HL-60/S4 (cell line): ENCODE data around the gene PLCG2.
"Not testable (repeated sequence)": the region's sequence is repeated elsewhere in the genome, so short reads cannot be mapped to it uniquely, and the experiment has no call there.

Source experiments
- in situ Hi-C: fragments of 300-500 bp; cut with MboI; formaldehyde crosslinking; loops from 2 replicates; pipeline ENCODE4 v1.14.3; 2022; ENCODE audit warnings: low sequenced_read_pairs

PLCG2 gene

DNA sequence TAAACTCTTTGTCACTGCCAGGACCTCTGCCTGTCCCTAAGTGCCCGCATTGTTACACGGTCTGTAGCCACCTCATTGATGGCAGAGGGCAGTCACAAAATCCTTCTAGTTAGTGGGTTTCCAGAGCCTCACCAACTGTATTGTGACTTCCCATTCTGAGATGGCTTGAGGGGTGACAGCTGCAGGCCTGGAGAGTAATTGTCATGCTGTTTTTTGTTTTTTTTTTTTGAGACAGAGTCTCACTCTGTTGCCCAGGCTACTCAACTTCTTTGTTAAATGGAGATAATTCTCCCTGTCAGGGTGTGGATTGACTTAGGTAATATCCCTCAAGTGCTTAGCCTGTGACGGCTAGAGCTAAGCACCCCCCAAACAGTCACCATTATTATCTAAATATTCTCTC lies 154.3 kb downstream of the PLCG2 start:
- in situ Hi-C loops = no loop called here

DNA sequence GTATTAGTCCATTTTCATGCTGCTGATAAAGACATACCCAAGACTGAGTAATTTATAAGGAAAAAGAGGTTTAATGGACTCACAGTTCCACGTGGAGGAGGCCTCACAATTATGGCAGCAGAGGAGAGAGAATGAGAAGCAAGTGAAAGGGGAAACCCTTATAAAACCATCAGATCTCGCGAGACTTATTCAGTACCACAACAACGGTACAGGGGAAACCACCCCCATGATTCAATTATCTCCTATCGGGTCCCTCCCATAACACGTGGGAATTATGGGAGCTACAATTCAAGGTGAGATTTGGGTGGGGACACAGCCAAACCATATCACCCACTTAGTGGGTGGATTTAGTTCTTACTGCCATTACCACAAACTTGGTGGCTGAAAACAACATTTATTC lies 155.6 kb downstream of the PLCG2 start:
- in situ Hi-C loops = not testable (repeated sequence)

DNA sequence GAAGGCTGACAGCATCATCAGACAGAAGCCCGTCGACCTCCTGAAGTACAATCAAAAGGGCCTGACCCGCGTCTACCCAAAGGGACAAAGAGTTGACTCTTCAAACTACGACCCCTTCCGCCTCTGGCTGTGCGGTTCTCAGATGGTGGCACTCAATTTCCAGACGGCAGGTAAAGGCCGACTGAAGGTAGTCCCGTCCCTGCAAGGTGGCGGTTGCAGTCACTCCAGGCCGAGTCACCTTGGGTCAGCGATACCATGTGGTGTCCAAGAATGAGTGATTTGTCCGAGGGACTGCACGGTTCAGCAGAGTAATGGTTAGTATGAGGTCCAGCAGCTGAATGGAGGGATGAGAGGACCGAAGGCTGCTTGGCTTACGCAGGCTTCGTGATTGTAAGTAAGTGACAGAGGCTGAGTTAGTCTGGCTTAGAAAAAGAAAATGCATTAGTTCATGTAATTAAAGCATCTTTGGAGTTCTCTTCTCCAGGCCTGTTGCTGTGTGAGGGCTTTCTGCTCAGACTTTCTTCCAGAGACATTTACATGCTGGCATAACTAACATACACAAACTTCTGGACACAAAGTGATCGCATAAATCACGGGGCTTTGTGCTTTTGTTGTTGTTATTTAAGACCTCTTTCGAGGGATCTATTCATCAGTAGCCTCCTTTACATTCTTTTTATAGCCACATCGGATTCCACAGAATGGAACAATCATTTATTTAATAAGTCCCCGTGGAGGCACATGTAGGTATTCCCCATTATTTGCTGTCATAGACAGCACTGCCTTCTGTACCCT lies 157.3 kb downstream of the PLCG2 start:
- in situ Hi-C loops = no loop called here

DNA sequence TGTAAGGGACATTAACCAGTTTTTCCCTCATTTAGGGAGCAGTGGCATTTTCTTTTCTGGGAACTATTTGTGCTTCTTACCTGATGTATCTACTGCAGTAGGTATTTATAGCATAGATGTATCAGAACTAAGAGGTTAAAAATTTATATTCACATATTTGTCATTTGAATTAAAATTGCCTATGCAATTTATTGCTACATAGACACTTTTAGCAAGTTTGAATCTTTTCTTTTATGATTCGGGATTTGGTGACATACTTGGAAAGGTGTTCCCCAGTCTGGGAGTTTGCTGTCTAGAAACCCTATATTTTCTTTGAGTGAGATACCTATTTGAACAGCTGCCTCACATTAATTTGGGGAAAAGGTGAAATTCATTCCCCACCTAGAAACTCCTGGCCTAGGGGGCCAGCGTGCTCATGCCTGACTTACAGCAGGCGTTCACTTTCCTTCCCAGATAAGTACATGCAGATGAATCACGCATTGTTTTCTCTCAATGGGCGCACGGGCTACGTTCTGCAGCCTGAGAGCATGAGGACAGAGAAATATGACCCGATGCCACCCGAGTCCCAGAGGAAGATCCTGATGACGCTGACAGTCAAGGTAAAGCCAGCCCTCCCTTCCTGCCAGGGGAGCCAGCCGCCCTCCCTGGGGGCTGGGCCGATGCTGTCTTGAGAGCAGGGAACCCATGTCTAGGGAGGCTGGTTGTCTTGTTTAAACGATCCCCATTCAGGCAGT lies 158.4 kb downstream of the PLCG2 start:
- in situ Hi-C loops = no loop called here

- in situ Hi-C loops = no loop called here
Measured at GRCh38 chr16:81938326-81939163, 159.5 kb downstream of the PLCG2 start.

GRCh38 chr16:81939164-81940056 lies 160.3 kb downstream of the PLCG2 start:
- in situ Hi-C loops = no loop called here

- in situ Hi-C loops = no loop called here
Measured at GRCh38 chr16:81940781-81941560, 161.9 kb downstream of the PLCG2 start.

DNA sequence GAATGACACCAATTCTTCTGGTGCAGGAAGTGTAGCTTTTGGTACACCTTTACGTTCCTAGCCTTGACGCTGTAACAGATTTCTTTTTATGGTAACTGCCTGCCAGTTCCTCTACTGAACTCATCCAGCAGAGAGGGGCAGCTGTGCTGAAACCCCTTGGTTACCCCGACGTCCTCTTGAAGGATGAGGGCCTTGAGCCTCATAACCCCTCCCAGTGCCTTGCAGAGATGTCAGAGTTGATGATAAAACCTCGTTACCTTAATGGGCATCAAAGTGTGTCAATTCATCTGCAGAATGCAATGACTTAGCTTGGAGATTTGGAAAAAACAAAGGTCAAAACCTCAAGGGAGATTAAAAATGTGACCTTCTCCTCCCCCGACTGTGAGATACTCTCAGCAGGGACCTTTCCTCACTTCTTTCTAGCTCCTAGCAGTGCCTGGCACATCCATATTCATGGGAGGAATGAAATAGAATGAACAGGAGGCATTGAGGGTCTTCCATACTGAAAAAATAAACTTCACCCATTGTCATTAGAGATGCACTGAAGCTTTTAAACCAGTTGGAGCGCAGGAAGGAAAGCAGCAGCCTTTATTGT lies 163.0 kb downstream of the PLCG2 start:
- in situ Hi-C loops = no loop called here

GRCh38 chr16:81945665-81946064 lies 166.6 kb downstream of the PLCG2 start:
- in situ Hi-C loops = no loop called here

GRCh38 chr16:81946206-81946605 lies 167.1 kb downstream of the PLCG2 start:
- in situ Hi-C loops = no loop called here

DNA sequence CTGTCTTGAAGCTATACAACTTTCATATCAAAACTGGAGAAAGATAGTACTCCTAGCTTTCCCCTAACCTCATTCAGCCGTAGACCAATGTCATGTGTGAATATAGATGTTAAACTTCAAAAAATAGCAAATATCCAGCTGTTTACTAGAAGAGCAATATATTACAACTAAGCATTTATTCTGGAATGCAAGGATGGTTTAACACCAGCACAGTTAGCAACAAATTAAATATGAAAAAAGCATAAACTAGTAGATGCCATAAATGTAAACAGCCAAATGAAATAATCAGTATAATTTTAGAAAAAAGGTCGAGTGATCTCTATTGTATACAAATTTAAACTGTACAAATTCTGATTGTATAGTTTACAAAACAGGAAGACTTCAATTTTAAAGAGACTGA lies 172.5 kb downstream of the PLCG2 start:
- in situ Hi-C loops = no loop called here

- in situ Hi-C loops = no loop called here
Measured at GRCh38 chr16:81956213-81956948, 177.3 kb downstream of the PLCG2 start.

DNA sequence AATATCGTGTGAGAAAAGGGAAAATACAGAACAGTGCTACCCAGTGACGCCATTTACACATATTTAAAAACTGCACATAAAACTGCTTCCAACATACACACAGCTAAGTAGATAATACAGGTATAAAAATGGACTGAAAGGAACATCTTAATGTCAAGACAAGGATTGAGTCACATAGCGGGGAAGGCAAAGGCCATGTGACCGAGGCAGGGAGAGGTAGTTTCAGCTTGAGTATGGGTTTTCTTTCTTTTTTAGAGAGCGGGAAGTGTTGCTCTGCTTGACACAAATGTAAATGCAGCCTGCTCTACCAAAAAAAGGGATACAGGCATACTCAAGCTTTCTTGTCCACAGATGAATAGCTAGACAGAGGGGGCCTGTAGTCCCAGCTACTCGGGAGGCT lies 185.7 kb downstream of the PLCG2 start:
- in situ Hi-C loops = no loop called here

GRCh38 chr16:81967358-81967757 lies 188.3 kb downstream of the PLCG2 start:
- in situ Hi-C loops = no loop called here

DNA sequence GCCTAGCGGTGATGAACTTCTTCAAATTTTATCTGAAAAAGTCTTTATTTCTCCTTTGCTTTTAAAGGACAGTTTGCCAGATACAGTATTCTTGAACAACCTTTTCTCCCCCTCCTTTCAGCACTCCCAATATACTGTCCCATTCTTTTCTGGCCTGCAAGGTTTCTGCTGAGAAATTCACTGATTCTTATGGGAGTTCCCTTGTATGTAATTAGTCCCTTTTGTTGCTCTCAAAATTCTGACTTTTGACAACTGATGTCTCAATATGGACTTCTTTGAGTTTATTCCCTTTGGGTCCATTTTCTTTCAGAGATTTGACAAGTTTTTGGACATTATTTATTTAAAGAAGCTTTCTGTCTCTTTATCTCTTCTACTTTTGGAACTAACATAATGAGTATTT lies 192.8 kb downstream of the PLCG2 start:
- in situ Hi-C loops = no loop called here

DNA sequence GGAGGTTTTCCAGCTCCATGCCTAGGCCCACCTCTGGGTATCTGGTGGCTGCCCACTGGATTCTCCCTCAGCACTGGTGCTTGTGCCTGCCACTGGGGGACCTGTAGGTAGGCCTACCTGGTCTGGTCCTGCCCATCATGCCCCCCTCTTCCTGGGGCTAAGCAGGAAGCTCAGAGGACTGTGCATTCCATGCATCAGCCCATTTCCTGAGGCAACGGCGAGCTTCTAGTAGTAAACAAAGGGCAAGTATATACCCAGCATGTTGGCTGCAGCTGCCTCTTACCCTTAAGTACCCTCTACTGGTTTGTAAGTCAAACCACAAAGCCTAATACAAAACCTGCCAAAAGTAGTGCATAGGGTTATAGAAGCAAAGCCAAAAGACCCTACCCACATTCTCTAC lies 194.6 kb downstream of the PLCG2 start:
- in situ Hi-C loops = no loop called here

DNA sequence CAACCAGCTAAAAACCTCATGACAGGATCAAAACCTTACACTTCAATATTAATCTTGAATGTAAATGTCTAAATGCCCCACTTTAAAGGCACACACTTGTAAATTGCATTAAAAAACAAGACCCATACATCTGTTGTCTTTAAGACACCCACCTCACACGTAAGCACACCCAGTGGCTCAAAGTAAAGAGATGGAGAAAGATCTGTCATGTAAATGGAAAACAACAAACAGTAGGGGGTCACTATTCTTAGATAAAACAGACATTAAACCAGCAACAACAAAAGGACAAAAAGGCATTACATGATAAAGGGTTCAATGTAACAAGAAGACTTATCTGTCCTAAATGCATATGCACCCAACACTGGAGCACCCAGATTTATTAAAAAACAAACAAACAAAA lies 196.5 kb downstream of the PLCG2 start:
- in situ Hi-C loops = no loop called here

GRCh38 chr16:81977335-81977942 lies 198.3 kb downstream of the PLCG2 start:
- in situ Hi-C loops = not testable (repeated sequence)
